Measurements from ENCODE around the gene RAMP1.

RAMP1 gene

DNA sequence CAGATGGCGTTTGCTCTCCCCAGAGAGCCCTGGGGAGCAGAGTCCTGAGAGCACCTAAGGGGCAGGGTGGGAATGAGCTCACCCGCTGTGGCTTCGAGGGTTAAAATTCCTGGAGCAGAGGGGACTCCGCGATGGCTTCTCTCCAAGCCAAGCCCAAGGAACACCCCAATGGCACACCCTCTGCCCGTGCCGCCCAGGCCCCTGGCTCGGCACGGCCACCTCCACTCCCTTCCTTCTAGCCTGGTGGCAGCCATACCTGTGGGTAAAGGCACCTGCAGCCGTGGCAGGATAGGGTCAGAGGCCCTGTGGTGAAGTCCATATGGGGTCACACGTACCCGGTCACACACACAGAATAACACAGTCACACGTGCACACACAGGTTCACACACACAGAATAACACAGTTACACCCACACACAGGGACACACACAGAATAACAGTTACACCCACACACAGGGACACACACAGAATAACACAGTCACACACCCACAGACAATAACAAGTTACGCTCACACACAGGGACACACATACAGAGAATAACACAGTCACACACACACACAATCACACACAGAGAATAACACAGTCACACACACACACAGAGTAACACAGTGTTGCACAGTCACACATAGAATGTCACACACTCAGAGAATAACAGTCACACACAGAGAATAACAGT lies 50.5 kb downstream of the RAMP1 start:
- DNase-seq (ENCODE audit: extremely low read depth, low read depth) = no peak
- TF ChIP-seq, protein P1, sequence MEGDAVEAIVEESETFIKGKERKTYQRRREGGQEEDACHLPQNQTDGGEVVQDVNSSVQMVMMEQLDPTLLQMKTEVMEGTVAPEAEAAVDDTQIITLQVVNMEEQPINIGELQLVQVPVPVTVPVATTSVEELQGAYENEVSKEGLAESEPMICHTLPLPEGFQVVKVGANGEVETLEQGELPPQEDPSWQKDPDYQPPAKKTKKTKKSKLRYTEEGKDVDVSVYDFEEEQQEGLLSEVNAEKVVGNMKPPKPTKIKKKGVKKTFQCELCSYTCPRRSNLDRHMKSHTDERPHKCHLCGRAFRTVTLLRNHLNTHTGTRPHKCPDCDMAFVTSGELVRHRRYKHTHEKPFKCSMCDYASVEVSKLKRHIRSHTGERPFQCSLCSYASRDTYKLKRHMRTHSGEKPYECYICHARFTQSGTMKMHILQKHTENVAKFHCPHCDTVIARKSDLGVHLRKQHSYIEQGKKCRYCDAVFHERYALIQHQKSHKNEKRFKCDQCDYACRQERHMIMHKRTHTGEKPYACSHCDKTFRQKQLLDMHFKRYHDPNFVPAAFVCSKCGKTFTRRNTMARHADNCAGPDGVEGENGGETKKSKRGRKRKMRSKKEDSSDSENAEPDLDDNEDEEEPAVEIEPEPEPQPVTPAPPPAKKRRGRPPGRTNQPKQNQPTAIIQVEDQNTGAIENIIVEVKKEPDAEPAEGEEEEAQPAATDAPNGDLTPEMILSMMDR (IDR thresholded peaks at IDR 0.05; ENCODE audit: low read depth, low read length, missing control alignments) = no peak
- H3K4me3 ChIP-seq (replicated peaks; ENCODE audit: low read depth, low read length) = no peak overlapping the region

DNA sequence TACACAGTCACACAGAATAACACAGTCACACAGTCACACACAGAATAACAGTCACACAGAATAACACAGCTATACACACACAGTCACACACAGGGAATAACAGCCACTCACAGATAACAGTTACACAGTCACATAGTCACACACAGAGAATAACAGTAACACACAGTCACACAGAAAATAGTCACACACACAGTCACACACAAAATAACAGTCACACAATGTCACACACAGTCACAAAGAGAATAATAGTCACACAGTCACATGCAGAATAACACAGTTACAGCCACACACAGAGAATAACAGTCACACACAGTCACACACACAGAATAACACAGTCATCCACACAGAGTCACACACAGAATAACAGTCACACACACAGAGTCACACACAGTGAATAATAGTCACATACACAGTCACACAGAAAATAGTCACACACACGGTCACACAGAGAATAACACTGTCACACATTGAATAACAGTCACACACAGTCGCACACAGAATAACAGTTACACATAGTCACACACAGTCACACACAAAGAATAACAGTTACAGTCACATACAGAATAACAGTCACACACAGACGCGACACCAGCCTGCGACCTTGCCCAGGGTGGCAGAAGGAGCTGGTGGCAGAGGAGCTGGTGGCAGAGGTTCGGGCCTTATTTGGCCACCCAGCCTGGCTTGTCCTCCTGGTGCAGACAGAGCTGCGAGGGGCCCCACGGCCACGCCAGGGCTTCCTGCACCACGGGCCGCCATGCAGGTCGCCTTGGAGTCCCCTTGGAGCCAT lies 51.3 kb downstream of the RAMP1 start:
- H3K4me3 ChIP-seq (replicated peaks; ENCODE audit: low read depth, low read length) = no peak overlapping the region
- DNase-seq (ENCODE audit: extremely low read depth, low read depth) = no peak
- TF ChIP-seq, protein P1 (IDR thresholded peaks at IDR 0.05; ENCODE audit: low read depth, low read length, missing control alignments) = no peak

DNA sequence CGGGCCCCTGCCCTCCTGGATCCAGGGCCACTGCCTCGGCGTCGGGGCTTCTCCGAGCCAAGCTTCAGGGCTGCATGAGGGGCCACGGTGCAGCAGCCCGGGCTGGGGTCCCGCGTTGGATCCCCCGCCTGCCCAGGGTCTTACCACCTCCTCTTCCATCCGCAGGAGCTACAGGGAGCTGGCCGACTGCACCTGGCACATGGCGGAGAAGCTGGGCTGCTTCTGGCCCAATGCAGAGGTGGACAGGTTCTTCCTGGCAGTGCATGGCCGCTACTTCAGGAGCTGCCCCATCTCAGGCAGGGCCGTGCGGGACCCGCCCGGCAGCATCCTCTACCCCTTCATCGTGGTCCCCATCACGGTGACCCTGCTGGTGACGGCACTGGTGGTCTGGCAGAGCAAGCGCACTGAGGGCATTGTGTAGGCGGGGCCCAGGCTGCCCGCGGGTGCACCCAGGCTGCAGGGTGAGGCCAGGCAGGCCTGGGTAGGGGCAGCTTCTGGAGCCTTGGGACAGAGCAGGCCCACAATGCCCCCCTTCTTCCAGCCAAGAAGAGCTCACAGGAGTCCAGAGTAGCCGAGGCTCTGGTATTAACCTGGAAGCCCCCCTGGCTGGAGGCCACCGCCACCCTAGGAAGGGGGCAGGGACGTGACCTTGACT lies 52.1 kb downstream of the RAMP1 start:
- TF ChIP-seq, protein P1 (IDR thresholded peaks at IDR 0.05; ENCODE audit: low read depth, low read length, missing control alignments) = no peak
- DNase-seq (ENCODE audit: extremely low read depth, low read depth) = no peak
- no peak overlapping the region for H3K4me3 ChIP-seq (replicated peaks; ENCODE audit: low read depth, low read length)

DNA sequence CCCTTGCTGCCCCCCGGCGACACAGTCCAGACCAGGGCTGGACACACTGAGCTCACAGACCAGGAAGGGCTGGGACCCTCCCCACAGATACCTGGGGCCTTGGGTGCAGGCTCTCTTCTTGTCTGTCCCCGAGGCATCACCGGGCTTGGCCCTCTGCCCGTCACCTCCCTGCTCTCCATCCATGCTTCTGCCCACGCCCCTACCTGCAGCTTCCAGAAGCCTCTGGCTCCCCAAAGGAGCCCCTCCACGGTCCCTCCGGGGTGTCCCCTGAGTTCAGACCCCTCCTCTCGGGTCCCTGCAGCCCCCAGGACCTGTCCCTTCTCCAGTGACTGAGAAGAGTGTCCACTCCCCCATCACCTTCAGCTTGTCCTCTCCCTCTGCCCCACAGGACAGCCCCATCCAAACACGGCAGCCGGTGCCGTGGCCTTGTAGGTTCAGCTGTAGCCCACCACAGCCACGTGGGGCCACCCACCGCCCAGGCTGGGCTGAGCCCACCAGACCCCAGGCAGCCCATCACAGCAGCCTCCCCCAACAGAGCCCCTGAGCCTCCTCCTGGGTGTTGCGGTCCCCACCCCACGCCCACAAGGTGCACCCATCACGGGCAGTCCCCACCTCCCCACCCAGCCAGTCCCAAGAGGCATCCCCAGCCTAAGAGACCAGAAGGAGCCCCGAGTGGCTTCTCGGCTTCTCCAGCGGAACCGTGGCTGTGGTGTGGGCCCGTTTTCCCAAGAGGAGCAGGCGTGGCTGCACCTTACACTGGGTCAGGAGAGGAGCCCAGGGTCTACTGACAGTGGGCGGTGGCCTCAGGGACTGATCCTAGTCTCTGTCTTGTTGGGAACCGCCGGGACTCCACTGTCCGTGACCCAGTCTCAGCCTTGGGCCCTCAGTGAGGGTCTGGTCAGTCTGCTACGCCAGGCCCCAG lies 53.1 kb downstream of the RAMP1 start:
- H3K4me3 ChIP-seq (replicated peaks; ENCODE audit: low read depth, low read length) = no peak overlapping the region
- no peak for DNase-seq (ENCODE audit: extremely low read depth, low read depth)
- TF ChIP-seq, protein P1 (IDR thresholded peaks at IDR 0.05; ENCODE audit: low read depth, low read length, missing control alignments) = no peak

DNA sequence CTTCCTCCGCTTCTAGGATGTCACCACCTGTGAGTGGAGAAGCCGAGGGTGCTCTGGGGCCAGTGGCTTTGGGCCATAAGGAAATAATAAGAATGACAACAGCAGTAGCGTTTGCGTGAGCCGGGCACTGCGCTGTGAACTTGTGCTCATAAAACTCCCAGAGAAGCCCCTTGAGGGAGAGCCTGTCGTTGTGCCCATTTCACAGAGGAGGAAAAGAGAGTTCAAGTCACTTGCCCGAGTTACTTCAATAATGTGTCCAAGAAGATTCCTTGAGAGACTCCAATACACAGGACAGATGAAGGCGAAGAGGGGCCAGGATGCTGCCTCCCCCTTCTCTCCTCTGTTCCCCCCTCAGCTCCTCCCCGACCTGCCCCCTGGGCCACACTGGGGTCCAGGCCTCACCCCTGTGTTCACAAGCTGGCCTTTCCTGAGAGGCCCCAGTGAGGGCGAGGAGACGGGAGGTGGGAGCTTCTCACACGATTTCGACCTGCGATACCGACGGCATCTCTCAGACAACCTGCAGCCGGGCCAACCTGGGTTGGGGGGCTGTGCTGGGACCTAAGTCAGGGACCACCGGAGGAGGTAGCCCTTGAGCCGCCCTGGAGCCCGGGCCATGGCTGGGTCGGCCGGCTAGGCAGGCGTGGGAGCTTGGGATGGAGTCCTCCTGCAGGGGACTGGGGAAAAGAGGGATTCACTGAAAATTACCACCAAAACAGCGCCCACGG lies 53.9 kb downstream of the RAMP1 start:
- DNase-seq (ENCODE audit: extremely low read depth, low read depth) = no peak
- TF ChIP-seq, protein P1 (IDR thresholded peaks at IDR 0.05; ENCODE audit: low read depth, low read length, missing control alignments) = no peak
- H3K4me3 ChIP-seq (replicated peaks; ENCODE audit: low read depth, low read length) = no peak overlapping the region

DNA sequence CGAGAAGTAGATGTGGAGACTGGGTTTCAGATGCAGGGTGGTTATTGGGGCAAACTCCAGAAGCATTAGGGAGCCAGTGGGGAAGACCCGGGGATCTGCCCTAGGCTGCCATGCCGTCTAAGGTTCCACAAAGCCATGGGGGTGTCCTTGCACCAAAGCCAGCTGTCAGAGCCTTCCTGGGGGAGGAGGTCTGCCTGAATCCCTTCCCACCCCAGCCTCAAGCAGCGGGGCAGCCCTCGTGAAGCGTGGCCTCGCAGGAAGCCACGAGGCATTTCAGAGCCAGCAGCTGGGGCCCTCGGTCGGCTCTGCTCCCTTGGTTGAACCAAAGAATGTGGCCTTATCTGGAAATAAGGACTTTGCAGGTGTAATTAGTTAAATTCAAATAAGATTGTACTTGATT lies 56.2 kb downstream of the RAMP1 start:
- TF ChIP-seq, protein P1 (IDR thresholded peaks at IDR 0.05; ENCODE audit: low read depth, low read length, missing control alignments) = no peak
- DNase-seq (ENCODE audit: extremely low read depth, low read depth) = no peak
- H3K4me3 ChIP-seq (replicated peaks; ENCODE audit: low read depth, low read length) = no peak overlapping the region
